ENCODE measurements around the gene PKD2L2.

DNA sequence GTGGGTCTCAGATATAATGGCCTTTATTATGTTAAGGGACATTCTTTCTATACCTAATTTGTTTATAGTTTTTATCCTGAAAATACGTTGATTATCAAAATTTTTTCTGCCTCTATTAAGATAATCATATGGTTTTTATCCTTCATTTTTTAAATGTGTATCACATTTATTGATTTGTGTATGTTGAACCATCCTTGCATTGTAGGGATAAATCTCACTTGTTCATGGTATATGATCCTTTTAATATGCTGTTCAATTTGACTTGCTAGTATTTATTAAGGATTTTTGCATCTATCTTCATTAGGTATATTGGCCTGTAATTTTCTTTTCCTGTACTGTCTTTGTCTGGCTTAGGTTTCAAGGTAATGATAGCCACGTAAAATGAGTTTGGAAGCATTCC lies 25.5 kb downstream of the PKD2L2 start:
- TF ChIP-seq, protein P1, sequence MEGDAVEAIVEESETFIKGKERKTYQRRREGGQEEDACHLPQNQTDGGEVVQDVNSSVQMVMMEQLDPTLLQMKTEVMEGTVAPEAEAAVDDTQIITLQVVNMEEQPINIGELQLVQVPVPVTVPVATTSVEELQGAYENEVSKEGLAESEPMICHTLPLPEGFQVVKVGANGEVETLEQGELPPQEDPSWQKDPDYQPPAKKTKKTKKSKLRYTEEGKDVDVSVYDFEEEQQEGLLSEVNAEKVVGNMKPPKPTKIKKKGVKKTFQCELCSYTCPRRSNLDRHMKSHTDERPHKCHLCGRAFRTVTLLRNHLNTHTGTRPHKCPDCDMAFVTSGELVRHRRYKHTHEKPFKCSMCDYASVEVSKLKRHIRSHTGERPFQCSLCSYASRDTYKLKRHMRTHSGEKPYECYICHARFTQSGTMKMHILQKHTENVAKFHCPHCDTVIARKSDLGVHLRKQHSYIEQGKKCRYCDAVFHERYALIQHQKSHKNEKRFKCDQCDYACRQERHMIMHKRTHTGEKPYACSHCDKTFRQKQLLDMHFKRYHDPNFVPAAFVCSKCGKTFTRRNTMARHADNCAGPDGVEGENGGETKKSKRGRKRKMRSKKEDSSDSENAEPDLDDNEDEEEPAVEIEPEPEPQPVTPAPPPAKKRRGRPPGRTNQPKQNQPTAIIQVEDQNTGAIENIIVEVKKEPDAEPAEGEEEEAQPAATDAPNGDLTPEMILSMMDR (IDR thresholded peaks at IDR 0.05; ENCODE audit: poor library complexity, severe bottlenecking): no peak
- TF ChIP-seq, protein P2, sequence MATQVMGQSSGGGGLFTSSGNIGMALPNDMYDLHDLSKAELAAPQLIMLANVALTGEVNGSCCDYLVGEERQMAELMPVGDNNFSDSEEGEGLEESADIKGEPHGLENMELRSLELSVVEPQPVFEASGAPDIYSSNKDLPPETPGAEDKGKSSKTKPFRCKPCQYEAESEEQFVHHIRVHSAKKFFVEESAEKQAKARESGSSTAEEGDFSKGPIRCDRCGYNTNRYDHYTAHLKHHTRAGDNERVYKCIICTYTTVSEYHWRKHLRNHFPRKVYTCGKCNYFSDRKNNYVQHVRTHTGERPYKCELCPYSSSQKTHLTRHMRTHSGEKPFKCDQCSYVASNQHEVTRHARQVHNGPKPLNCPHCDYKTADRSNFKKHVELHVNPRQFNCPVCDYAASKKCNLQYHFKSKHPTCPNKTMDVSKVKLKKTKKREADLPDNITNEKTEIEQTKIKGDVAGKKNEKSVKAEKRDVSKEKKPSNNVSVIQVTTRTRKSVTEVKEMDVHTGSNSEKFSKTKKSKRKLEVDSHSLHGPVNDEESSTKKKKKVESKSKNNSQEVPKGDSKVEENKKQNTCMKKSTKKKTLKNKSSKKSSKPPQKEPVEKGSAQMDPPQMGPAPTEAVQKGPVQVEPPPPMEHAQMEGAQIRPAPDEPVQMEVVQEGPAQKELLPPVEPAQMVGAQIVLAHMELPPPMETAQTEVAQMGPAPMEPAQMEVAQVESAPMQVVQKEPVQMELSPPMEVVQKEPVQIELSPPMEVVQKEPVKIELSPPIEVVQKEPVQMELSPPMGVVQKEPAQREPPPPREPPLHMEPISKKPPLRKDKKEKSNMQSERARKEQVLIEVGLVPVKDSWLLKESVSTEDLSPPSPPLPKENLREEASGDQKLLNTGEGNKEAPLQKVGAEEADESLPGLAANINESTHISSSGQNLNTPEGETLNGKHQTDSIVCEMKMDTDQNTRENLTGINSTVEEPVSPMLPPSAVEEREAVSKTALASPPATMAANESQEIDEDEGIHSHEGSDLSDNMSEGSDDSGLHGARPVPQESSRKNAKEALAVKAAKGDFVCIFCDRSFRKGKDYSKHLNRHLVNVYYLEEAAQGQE (IDR thresholded peaks at IDR 0.05; ENCODE audit: borderline replicate concordance): no peak
- TF ChIP-seq RAD21 (conservative IDR thresholded peaks at IDR 0.05): no peak
- no peak for TF ChIP-seq EZH2 (IDR thresholded peaks at IDR 0.05; ENCODE audit: borderline replicate concordance, insufficient read depth, low read length, poor library complexity, severe bottlenecking)
- TF ChIP-seq POLR2AphosphoS5 (IDR thresholded peaks at IDR 0.05): no peak
- TF ChIP-seq SMC3 (conservative IDR thresholded peaks at IDR 0.05; ENCODE audit: poor library complexity): no peak
- no peak for TF ChIP-seq EP300 (conservative IDR thresholded peaks at IDR 0.05; ENCODE audit: poor library complexity, severe bottlenecking)
- no peak for TF ChIP-seq MXI1 (conservative IDR thresholded peaks at IDR 0.05; ENCODE audit: poor library complexity, severe bottlenecking)

Data from neural cell (in vitro differentiated cells).